ENCODE measurements around the gene MYO10.

DNA sequence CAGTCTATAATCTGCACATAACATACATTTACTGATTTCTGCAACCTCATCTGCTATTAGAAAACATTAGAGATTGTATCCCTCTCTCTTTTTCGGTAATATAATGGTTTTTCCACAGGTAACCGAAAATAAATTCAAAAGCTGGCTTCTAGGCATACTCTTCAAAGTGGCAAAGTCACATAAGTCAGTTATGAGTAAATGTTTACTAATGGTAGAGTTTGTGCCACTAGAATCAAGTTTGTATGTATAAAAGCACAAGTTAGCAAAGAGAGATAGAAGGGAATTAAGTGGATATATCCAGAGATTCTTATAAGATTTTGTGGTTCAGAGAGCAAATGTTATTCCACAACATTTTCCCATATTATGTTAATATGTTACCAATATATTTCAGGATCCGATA lies 86.9 kb downstream of the MYO10 start:
- TF ChIP-seq EZH2phosphoT487 (IDR thresholded peaks at IDR 0.05; ENCODE audit: low read depth) (no peak), CTCF (IDR thresholded peaks at IDR 0.05; ENCODE audit: low read depth, low read length) (no peak)

Data from OCI-LY3 (cell line).